ENCODE data around the gene ATP8B4. TPM values are rescaled to one million over a fixed set of nuclear protein-coding genes. Genes with fewer than 3 reads are reported as not detected.

Gene ATP8B4
- total and polyA plus RNA-seq, 7 donors: 1.2 to 11.1 (median 4.9) TPM

- no peaks in the 10 kb centered on the region for H3K36me3 ChIP-seq
- DNase-seq: no peak
- intact Hi-C loops (cut with DNase I): no loop called here
- H3K27me3 ChIP-seq: no peaks in the 10 kb centered on the region
- H3K27ac ChIP-seq: no peak overlapping the region
- no peaks in the 10 kb centered on the region for H3K4me1 ChIP-seq
- TF ChIP-seq, protein P1, sequence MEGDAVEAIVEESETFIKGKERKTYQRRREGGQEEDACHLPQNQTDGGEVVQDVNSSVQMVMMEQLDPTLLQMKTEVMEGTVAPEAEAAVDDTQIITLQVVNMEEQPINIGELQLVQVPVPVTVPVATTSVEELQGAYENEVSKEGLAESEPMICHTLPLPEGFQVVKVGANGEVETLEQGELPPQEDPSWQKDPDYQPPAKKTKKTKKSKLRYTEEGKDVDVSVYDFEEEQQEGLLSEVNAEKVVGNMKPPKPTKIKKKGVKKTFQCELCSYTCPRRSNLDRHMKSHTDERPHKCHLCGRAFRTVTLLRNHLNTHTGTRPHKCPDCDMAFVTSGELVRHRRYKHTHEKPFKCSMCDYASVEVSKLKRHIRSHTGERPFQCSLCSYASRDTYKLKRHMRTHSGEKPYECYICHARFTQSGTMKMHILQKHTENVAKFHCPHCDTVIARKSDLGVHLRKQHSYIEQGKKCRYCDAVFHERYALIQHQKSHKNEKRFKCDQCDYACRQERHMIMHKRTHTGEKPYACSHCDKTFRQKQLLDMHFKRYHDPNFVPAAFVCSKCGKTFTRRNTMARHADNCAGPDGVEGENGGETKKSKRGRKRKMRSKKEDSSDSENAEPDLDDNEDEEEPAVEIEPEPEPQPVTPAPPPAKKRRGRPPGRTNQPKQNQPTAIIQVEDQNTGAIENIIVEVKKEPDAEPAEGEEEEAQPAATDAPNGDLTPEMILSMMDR (IDR thresholded peaks at IDR 0.05): no peak
- TF ChIP-seq POLR2A (IDR thresholded peaks at IDR 0.05) (no peak), EP300 (IDR thresholded peaks at IDR 0.05) (no peak), POLR2AphosphoS5 (IDR thresholded peaks at IDR 0.05) (no peak)
- H3K9me3 ChIP-seq: no peaks in the 10 kb centered on the region
- H3K4me3 ChIP-seq: no peak overlapping the region
These were observed 250.7 kb downstream of the ATP8B4 start for GRCh38 chr15:49868348-49868747.

DNA sequence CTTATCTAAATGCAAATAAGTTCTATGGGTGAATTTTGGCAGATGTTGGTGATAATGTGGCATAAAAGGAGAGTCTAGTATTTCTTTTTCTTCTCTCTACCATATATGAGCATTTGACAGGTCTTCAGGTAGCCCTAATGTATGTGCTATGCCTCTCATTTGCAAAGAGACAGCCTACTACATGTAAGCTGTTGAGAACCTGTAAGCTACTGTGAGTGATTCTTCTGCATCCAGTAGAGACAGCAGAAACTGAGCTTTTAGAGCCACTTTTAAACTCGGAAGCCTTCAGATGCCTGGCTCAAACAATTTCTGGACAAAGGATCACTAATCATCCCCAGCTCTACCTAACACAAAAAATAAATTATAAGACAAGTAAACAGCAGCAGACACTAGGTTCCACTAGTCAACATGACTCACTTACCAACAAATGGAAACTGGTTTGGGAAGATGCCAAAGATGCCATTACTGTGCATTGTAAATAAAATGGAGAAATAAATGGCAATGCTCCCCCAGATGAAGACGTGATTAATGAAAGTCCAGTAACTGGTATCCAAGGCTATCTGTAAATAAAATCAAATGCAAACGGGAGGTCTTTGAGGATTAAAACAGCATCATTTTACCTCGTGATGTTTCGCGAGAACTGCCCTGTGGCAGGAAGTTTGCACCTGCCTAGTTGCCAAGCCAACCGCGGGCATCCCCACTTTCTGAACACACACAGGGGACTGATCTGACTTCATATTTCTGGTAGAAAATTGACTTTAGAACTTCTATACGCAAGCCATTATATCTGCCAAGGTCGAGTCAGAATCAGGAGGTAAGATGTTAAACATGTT lies 252.9 kb downstream of the ATP8B4 start:
- H3K27me3 ChIP-seq: no peaks in the 10 kb centered on the region
- H3K4me1 ChIP-seq: no peaks in the 10 kb centered on the region
- DNase-seq: no peak
- no peak overlapping the region for H3K27ac ChIP-seq
- TF ChIP-seq EP300 (IDR thresholded peaks at IDR 0.05) (no peak), POLR2AphosphoS5 (IDR thresholded peaks at IDR 0.05) (no peak), POLR2A (IDR thresholded peaks at IDR 0.05) (no peak)
- TF ChIP-seq, protein P1 (IDR thresholded peaks at IDR 0.05): no peak
- intact Hi-C loops (cut with DNase I): no loop called here
- WGBS, 2 donors: 84 to 94% methylated on average over 10 of the region's 10 CpGs
- no peaks in the 10 kb centered on the region for H3K36me3 ChIP-seq
- H3K9me3 ChIP-seq: no peaks in the 10 kb centered on the region
- H3K4me3 ChIP-seq: no peak overlapping the region

- H3K36me3 ChIP-seq: no peaks in the 10 kb centered on the region
- H3K9me3 ChIP-seq: no peaks in the 10 kb centered on the region
- 84 to 86% methylated on average over 2 of the region's 2 CpGs for WGBS, 2 donors
- no peak overlapping the region for H3K4me3 ChIP-seq
- TF ChIP-seq EP300 (IDR thresholded peaks at IDR 0.05) (no peak), POLR2AphosphoS5 (IDR thresholded peaks at IDR 0.05) (no peak), POLR2A (IDR thresholded peaks at IDR 0.05) (no peak)
- TF ChIP-seq, protein P1 (IDR thresholded peaks at IDR 0.05): no peak
- intact Hi-C loops (cut with DNase I): no loop called here
- no peaks in the 10 kb centered on the region for H3K4me1 ChIP-seq
- H3K27ac ChIP-seq: peak overlapping the region in 1 of 4 donors; percentile 21
- DNase-seq: no peak
- H3K27me3 ChIP-seq: no peaks in the 10 kb centered on the region
These were observed 254.8 kb downstream of the ATP8B4 start for GRCh38 chr15:49864251-49864650.

- no peaks in the 10 kb centered on the region for H3K27me3 ChIP-seq
- no peaks in the 10 kb centered on the region for H3K9me3 ChIP-seq
- H3K4me1 ChIP-seq: no peaks in the 10 kb centered on the region
- intact Hi-C loops (cut with DNase I): no loop called here
- TF ChIP-seq POLR2AphosphoS5 (IDR thresholded peaks at IDR 0.05) (peak in 1 of 4 donors; percentile 32), EP300 (IDR thresholded peaks at IDR 0.05) (no peak)
- 87 to 88% methylated on average over 3 of the region's 3 CpGs for WGBS, 2 donors
- no peaks in the 10 kb centered on the region for H3K36me3 ChIP-seq
- H3K4me3 ChIP-seq: no peak overlapping the region
- H3K27ac ChIP-seq: peak overlapping the region in 1 of 4 donors; percentile 24
- DNase-seq: no peak
These were observed 255.4 kb downstream of the ATP8B4 start for GRCh38 chr15:49863431-49864224.

GRCh38 chr15:49860101-49860500 lies 258.9 kb downstream of the ATP8B4 start:
- no peaks in the 10 kb centered on the region for H3K9me3 ChIP-seq
- intact Hi-C loops (cut with DNase I): no loop called here
- H3K27me3 ChIP-seq: no peaks in the 10 kb centered on the region
- H3K4me3 ChIP-seq: no peak overlapping the region
- peak overlapping the region in 3 of 4 donors; percentile 13 to 47 (median 38) for H3K27ac ChIP-seq
- no peaks in the 10 kb centered on the region for H3K36me3 ChIP-seq
- DNase-seq: no peak
- 81 to 88% methylated on average over 8 of the region's 8 CpGs for WGBS, 2 donors
- H3K4me1 ChIP-seq: peaks cover 0 to 12% (median 0%) of the 10 kb centered on the region in 4 donors
- no peak for TF ChIP-seq POLR2AphosphoS5 (IDR thresholded peaks at IDR 0.05)

All from sigmoid colon (tissue), 7 donors.